HG03469 (cell line): ENCODE data around the gene DYNC1H1.

Source experiments
- ATAC-seq: cut with Tn5 transposase; IDR thresholded peaks from one replicate; pipeline ENCODE4 v1.9.1; 2021; ENCODE audit warnings: mild to moderate bottlenecking, moderate library complexity, moderate number of reproducible peaks; ENCODE audit not compliant: unreplicated experiment

DYNC1H1 gene

DNA sequence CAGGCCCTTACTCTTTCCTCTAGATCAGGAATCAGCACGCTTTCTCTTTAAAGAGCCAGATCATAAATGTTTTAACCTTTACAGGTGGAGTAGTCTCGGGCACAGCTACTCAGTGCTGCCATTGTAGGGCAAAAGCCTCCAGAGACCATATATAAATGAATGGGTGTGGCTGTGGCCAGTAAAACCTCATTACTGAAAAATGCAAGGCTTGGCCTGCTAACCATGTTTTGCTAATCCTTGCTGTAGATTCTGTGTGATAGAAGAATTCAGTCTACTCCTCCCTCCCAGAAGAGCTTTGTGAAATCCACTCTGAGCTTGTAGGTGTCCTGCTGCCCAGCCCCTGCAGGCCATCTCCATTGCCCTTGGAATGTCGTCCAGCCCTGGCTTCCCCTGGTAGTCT is 64.4 kb downstream of the DYNC1H1 start:
- ATAC-seq: no peak

DNA sequence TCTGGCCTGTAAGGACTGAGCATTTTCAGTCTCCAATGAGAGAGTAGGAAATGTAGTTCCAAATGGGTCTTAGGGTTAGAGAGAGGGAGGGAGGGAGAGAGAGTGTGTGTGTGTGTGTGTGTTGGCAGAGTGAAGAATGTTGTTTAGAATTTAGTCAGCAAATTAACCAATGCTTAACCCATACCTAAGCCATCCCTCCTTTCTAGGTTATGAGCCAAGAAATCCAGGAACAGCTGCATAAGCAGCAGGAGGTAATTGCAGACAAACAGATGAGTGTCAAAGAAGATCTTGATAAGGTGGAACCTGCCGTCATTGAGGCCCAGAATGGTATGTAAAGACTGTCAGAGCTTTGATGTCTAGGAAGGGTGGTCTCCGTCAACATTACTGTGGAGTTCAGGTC is 65.6 kb downstream of the DYNC1H1 start:
- no peak for ATAC-seq

GRCh38 chr14:102033241-102033640 is 68.9 kb downstream of the DYNC1H1 start:
- no peak for ATAC-seq

- no peak for ATAC-seq
Observed at GRCh38 chr14:102034301-102034700, 69.9 kb downstream of the DYNC1H1 start.

- ATAC-seq: no peak
Observed at GRCh38 chr14:102035914-102036313, 71.5 kb downstream of the DYNC1H1 start.

GRCh38 chr14:102037686-102038085 is 73.3 kb downstream of the DYNC1H1 start:
- no peak for ATAC-seq

DNA sequence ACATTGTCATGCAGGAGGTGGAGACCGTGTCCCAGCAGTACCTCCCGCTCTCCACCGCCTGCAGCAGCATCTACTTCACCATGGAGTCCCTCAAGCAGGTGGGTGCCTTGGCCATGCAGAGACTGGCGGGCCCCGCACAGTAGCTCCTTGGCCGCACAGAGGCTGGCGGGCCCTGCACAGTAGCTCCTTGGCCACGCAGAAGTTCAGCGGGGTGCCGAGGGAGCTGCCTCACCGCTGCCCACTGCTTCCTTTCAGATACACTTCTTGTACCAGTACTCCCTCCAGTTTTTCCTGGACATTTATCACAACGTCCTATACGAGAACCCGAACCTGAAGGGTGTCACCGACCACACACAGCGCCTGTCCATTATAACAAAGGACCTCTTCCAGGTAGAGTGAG is 74.8 kb downstream of the DYNC1H1 start:
- no peak for ATAC-seq

GRCh38 chr14:102040153-102040552 is 75.8 kb downstream of the DYNC1H1 start:
- ATAC-seq: no peak

GRCh38 chr14:102042699-102043098 is 78.3 kb downstream of the DYNC1H1 start:
- ATAC-seq: no peak

DNA sequence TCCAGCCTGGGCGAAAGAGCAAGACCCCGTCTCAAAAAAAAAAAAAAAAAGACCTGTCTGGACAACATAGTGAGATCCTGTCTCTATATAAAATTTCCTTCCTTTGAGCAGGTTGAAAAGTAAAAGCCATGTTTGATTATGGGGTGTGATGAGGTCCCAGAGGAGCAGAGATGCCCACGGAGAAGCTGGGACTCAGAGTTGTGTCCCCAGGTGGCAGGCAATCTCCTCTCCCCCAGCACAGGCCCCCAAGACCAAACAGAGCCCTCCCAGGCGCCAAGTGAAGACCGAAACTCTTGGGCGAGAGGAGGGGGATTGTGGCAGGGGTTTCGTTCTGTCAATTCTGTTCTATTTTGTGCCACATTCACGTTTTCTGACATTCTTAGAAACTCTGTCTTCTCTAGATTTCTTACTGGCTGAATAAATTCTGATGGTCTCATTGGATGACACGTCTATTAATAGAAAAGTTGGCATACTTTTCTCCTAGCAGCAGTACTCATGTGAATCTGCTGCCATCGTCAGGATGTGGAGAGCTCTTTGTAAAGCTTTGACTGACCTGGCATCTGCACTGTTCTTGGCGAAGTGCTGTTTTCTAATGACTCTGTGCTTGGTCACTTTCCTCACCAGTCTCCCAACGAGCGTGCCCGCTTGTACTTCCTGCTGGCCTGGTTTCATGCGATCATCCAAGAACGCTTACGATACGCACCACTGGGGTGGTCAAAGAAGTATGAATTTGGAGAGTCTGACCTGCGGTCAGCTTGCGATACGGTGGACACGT is 79.1 kb downstream of the DYNC1H1 start:
- no peak for ATAC-seq

GRCh38 chr14:102044566-102044965 is 80.2 kb downstream of the DYNC1H1 start:
- no peak for ATAC-seq

- ATAC-seq: no peak
Observed at GRCh38 chr14:102046337-102047278, 82.2 kb downstream of the DYNC1H1 start.

GRCh38 chr14:102047808-102048540 is 83.6 kb downstream of the DYNC1H1 start:
- no peak for ATAC-seq

GRCh38 chr14:102049258-102050025 is 85.1 kb downstream of the DYNC1H1 start:
- ATAC-seq: no peak

DNA sequence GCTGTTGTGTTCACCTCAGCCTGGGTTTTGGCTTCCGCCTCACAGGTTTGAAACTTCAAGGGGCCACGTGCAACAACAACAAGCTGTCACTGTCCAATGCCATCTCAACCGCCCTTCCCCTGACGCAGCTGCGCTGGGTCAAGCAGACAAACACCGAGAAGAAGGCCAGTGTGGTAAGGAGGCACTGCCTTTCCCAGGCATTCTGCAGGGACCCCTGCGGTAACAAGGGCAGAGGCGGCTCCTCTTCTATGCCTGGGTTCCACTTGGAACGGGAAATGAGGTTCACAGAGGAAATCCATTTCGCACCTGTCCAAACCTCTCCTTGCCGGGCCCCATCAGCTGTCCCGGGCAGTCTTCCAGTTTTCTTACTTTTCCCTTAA is 85.6 kb downstream of the DYNC1H1 start:
- no peak for ATAC-seq

- no peak for ATAC-seq
Observed at GRCh38 chr14:102050625-102051024, 86.3 kb downstream of the DYNC1H1 start.

DNA sequence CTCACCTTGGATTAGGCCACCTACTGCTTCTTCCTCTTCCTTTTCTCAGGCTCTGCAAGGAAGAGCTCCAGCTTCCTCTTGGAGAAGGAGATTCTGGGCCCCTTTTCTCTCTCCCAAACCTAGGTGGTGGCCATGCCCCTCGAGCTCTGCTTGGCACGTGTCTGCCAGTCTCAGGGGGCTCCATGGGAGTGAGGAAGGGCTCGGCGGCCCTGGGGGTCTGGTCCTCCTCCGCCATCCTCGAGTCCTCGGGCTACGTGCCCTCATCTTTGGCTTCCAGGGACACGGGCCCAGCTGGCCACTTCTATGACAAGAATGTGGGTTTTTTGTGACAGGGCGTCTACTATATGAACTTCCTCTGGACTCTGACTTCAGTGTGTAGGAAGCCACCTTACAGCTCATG is 88.1 kb downstream of the DYNC1H1 start:
- ATAC-seq: no peak

DNA sequence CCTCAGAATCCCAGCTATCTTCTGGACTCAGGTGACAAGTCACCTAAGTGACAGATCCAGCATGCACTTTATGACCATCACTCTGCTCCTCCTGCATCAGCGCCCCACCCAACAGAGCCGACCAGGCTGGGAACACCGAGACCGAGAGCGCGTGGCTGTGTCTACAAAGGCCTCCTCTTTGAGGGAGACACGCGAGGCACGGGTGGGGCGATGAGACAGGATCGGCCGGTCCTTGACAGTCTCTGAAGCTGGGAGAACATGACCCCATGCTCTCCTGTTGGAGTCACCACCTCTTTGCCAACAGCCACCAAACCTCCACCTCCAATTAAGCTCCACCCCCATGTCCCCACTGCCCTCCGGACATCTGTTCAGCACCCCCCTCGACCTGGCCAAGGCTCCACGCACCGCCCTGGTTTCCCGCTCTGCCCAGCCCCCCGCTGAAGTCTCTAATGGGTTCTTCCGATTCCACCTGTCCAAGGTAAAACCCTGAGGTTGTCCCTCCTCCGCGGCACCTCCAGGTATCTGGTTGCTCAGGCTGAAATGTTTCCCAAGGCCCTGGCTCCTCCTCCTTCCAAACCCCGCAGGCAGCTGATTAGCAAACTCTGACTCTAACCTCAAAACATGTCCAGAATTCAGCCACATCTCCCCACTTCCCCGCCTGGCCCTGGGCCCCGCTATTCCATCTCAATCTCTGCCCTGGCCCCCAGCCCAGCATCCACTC is 91.0 kb downstream of the DYNC1H1 start:
- no peak for ATAC-seq

GRCh38 chr14:102056694-102057442 is 92.5 kb downstream of the DYNC1H1 start:
- ATAC-seq: no peak
